B cell (primary cell): Measurements from ENCODE around the gene RIC3. TPM values are rescaled to one million over a fixed set of nuclear protein-coding genes. Genes with fewer than 3 reads are reported as not detected.

Experiments used
- ATAC-seq: fragments of 200-7000 bp; cut with Tn5 transposase; one replicate; pipeline ENCODE4 v1.10.0; 2021; ENCODE audit warnings: low read depth, mild to moderate bottlenecking, moderate number of reproducible peaks, moderate library complexity
- CTCF ChIA-PET: fragments of 350-600 bp; sonication (Branson Sonifier 250); formaldehyde crosslinking; loops from one replicate; lab custom pipeline; 2021; ENCODE audit warnings: antibody characterized with exemption, inconsistent platforms; lab: Charles Lee
- POLR2A ChIA-PET: fragments of 350-600 bp; sonication (Branson Sonifier 250); formaldehyde crosslinking; loops from one replicate; lab custom pipeline; 2021; ENCODE audit warnings: antibody characterized with exemption; lab: Charles Lee
- DNase-seq: peaks from one replicate; pipeline ENCODE4 v3.0.0; 2013
- H2AFZ ChIP-seq: 2 replicates; pipeline ENCODE4 v1.6.1; 2012; ENCODE audit warnings: mild to moderate bottlenecking, low read depth, low read length; ENCODE audit not compliant: insufficient read depth, poor library complexity, severe bottlenecking
- H3K27ac ChIP-seq, 2 donors: 1 replicate in 1 of 2; 2 replicates in 1 of 2; pipeline ENCODE4 v1.5.1; 2012 to 2013; ENCODE audit warnings: low read length in 2 of 2, mild to moderate bottlenecking in 2 of 2, moderate library complexity in 1 of 2
- H3K27me3 ChIP-seq, 4 experiments: fragments of 200-600 bp in 1 of 4; sonication (generic) in 1 of 4; replicated peaks in 1 of 4; 1 replicate in 2 of 4; 2 replicates in 2 of 4; pipeline versions ENCODE4 v1.6.1 to v1.7.0; 2013 to 2016; ENCODE audit warnings: low read length in 3 of 4, mild to moderate bottlenecking in 2 of 4, mixed read lengths in 1 of 4, moderate library complexity in 1 of 4; ENCODE audit not compliant: insufficient read depth in 4 of 4, control insufficient read depth in 3 of 4; ENCODE audit errors: control extremely low read depth in 1 of 4
- H3K36me3 ChIP-seq, 2 experiments: replicated peaks in 1 of 2; 1 replicate in 1 of 2; 2 replicates in 1 of 2; pipeline versions ENCODE4 v1.6.1 to v1.7.1; 2013; ENCODE audit warnings: low read length in 1 of 2; ENCODE audit not compliant: insufficient read depth in 2 of 2, control insufficient read depth in 1 of 2; ENCODE audit errors: control extremely low read depth in 1 of 2, extremely low read depth in 1 of 2
- H3K4me1 ChIP-seq, 2 donors: fragments of 200-600 bp in 1 of 2; sonication (generic) in 1 of 2; 1 replicate in 1 of 2; 2 replicates in 1 of 2; pipeline versions ENCODE4 v1.5.1 to v1.6.1; 2013 to 2017; ENCODE audit warnings: low read length in 2 of 2; ENCODE audit not compliant: control insufficient read depth in 2 of 2, insufficient read depth in 2 of 2
- H3K4me2 ChIP-seq: replicated peaks from 2 replicates; pipeline ENCODE3; 2012; ENCODE audit warnings: mild to moderate bottlenecking, low read depth, low read length; ENCODE audit not compliant: poor library complexity, severe bottlenecking
- H3K4me3 ChIP-seq, 5 experiments: fragments of 200-600 bp in 1 of 5; sonication (generic) in 1 of 5; 1 replicate in 3 of 5; 2 replicates in 2 of 5; pipeline versions ENCODE4 v1.5.1 to v1.7.0; 2011 to 2016; ENCODE audit warnings: low read length in 4 of 5, mild to moderate bottlenecking in 4 of 5, low read depth in 2 of 5, control low read depth in 1 of 5, moderate library complexity in 1 of 5; ENCODE audit not compliant: insufficient read depth in 1 of 5; ENCODE audit errors: control extremely low read depth in 1 of 5, extremely low read depth in 1 of 5
- H3K79me2 ChIP-seq: fragments of 200-600 bp; sonication (generic); one replicate; pipeline ENCODE4 v1.6.0; 2016; ENCODE audit warnings: low read length; ENCODE audit not compliant: control insufficient read depth, insufficient read depth
- H3K9ac ChIP-seq: fragments of 200-600 bp; sonication (generic); 2 replicates; pipeline ENCODE4 v1.6.1; 2017; ENCODE audit warnings: mild to moderate bottlenecking, low read length, moderate library complexity
- H3K9me3 ChIP-seq, 3 donors: one replicate each; pipeline versions ENCODE4 v1.6.1 to v1.7.1; 2013; ENCODE audit warnings: low read length in 2 of 3; ENCODE audit not compliant: control insufficient read depth in 2 of 3, insufficient read depth in 1 of 3; ENCODE audit errors: control extremely low read depth in 1 of 3
- H4K20me1 ChIP-seq: 2 replicates; pipeline ENCODE4 v1.6.0; 2012; ENCODE audit warnings: mild to moderate bottlenecking, low read length; ENCODE audit not compliant: insufficient read depth, control insufficient read depth, poor library complexity, severe bottlenecking
- H3K27ac Mint-ChIP-seq: one replicate; pipeline ENCODE4 v1.8.0; 2021; ENCODE audit warnings: mixed read lengths
- H3K27me3 Mint-ChIP-seq: one replicate; pipeline ENCODE4 v1.8.0; 2021; ENCODE audit warnings: mixed read lengths
- H3K4me1 Mint-ChIP-seq: one replicate; pipeline ENCODE4 v1.8.0; 2021; ENCODE audit warnings: mixed read lengths
- H3K4me3 Mint-ChIP-seq: one replicate; pipeline ENCODE4 v1.8.0; 2021; ENCODE audit warnings: mixed read lengths
- H3K9me3 Mint-ChIP-seq: one replicate; pipeline ENCODE4 v1.8.0; 2022; ENCODE audit warnings: mixed read lengths; ENCODE audit not compliant: insufficient read depth
- CTCF ChIP-seq: fragments of 200-600 bp; IDR thresholded peaks from one replicate; pipeline ENCODE4 v1.8.0; 2022; ENCODE audit warnings: antibody characterized with exemption, mild to moderate bottlenecking
- EZH2 ChIP-seq: IDR thresholded peaks from 2 replicates; pipeline ENCODE4 v1.6.1; 2012; ENCODE audit warnings: borderline replicate concordance, low read depth, mild to moderate bottlenecking, moderate library complexity, low read length; ENCODE audit not compliant: insufficient read depth, poor library complexity, severe bottlenecking
- WGBS: methylation state at CpG from one replicate; pipeline ENCODE4 v1.1.5; 2013; ENCODE audit warnings: missing lambda C conversion rate; ENCODE audit not compliant: insufficient coverage; 5-methylcytosine and 5-hydroxymethylcytosine counted together
- intact Hi-C: fragments of 100-400 bp; cut with micrococcal nuclease; formaldehyde crosslinking; loops from one replicate; pipeline ENCODE4 v1.10.0; 2022
- polyA plus RNA-seq: library from polyadenylated mRNA; depleted of rRNA; stranded (reverse); fragments of >200 nt; gene quantifications from 2 replicates; pipeline ENCODE4 v1.2.3, GENCODE V29; 2012
- total RNA-seq, 2 donors: library from RNA; stranded (reverse); fragments of 120-200 nt in 1 of 2; gene quantifications; 1 replicate in 1 of 2; 2 replicates in 1 of 2; pipeline versions ENCODE4 v1.2.3 to v1.2.4, GENCODE V29; 2013 to 2022

RIC3 gene
- total and polyA plus RNA-seq, 2 donors (not counting 1 experiment from before 2014, with no cell fraction given) = 62.4 to 74.6 TPM

GRCh38 chr11:8093931-8094575, 74.8 kb downstream of the RIC3 start:
- no peak for DNase-seq
- Histone ChIP-seq H3K79me2 (no peaks in the 10 kb centered on the region), H3K9ac (no peak overlapping the region), H2AFZ (no peak overlapping the region), H3K27me3 (peaks cover 0 to 4% (median 0%) of the 10 kb centered on the region in 4 experiments), H3K27ac (no peak overlapping the region), H3K4me1 (peaks cover 0 to 5% of the 10 kb centered on the region in 2 donors), H4K20me1 (no peaks in the 10 kb centered on the region), H3K36me3 (no peaks in the 10 kb centered on the region), H3K9me3 (no peaks in the 10 kb centered on the region), H3K4me2 (no peak overlapping the region), H3K4me3 (no peak overlapping the region)
- no peak for ATAC-seq
- 86% methylated on average over 9 of the region's 9 CpGs for WGBS
- Mint-ChIP-seq H3K27ac (no peak overlapping the region), H3K4me3 (no peak overlapping the region), H3K9me3 (no peaks in the 10 kb centered on the region), H3K4me1 (peaks cover 2% of the 10 kb centered on the region), H3K27me3 (no peaks in the 10 kb centered on the region)
- intact Hi-C loops = no loop called here
- TF ChIP-seq EZH2 (no peak), CTCF (no peak)
- ChIA-PET POLR2A (no interaction called here), CTCF (interaction anchor here (0.9 to 6.9 kb wide), 3 partner anchors 60 to 89 kb away, joined by 4 to 85 read pairs (median 4); no protein-coding TSS in a partner anchor)
